MM.1S (cell line): ENCODE results near the gene RYR2.

Source experiments
- DNase-seq: peaks from one replicate; pipeline ENCODE4 v3.0.0-alpha.2; 2015
- H2AFZ ChIP-seq: fragments of 300-600 bp; sonication (generic); 2 replicates; pipeline ENCODE4 v1.6.0; 2016; ENCODE audit warnings: antibody characterized with exemption, low read length
- H3F3A ChIP-seq: fragments of 300-600 bp; sonication (generic); 2 replicates; pipeline ENCODE4 v1.6.1; 2016; ENCODE audit warnings: mild to moderate bottlenecking, antibody characterized with exemption, low read length, moderate library complexity, mixed read lengths; ENCODE audit not compliant: insufficient read depth
- H3K27ac ChIP-seq: fragments of 300-600 bp; sonication (generic); 2 replicates; pipeline ENCODE4 v1.5.1; 2016; ENCODE audit warnings: mild to moderate bottlenecking, low read length
- H3K27me3 ChIP-seq: fragments of 300-600 bp; sonication (generic); replicated peaks from 2 replicates; pipeline ENCODE4 v1.6.0; 2016; ENCODE audit warnings: low read length; ENCODE audit not compliant: insufficient read depth
- H3K36me3 ChIP-seq: fragments of 300-600 bp; sonication (generic); replicated peaks from 2 replicates; pipeline ENCODE4 v1.6.1; 2016; ENCODE audit warnings: mild to moderate bottlenecking, low read length, mixed read lengths; ENCODE audit not compliant: insufficient read depth
- H3K4me1 ChIP-seq: fragments of 300-600 bp; sonication (generic); 2 replicates; pipeline ENCODE4 v1.6.1; 2016; ENCODE audit warnings: low read length, mixed read lengths
- H3K4me2 ChIP-seq: fragments of 300-600 bp; sonication (generic); 2 replicates; pipeline ENCODE4 v1.6.0; 2016; ENCODE audit warnings: low read depth, low read length
- H3K4me3 ChIP-seq: fragments of 300-600 bp; sonication (generic); 2 replicates; pipeline ENCODE4 v1.5.1; 2016; ENCODE audit warnings: low read length, mixed read lengths
- H3K79me2 ChIP-seq: fragments of 300-600 bp; sonication (generic); 2 replicates; pipeline ENCODE4 v1.6.1; 2016; ENCODE audit warnings: mixed run types, low read length, mixed read lengths
- H3K9ac ChIP-seq: fragments of 300-600 bp; sonication (generic); 2 replicates; pipeline ENCODE4 v1.6.1; 2016; ENCODE audit warnings: low read length, mixed read lengths
- H3K9me2 ChIP-seq: fragments of 300-600 bp; sonication (generic); replicated peaks from 2 replicates; pipeline ENCODE4 v1.6.1; 2016; ENCODE audit warnings: mild to moderate bottlenecking, low read length, mixed read lengths; ENCODE audit not compliant: insufficient read depth
- H3K9me3 ChIP-seq: fragments of 300-600 bp; sonication (generic); replicated peaks from 2 replicates; pipeline ENCODE4 v1.6.1; 2016; ENCODE audit warnings: mild to moderate bottlenecking, low read length, mixed read lengths; ENCODE audit not compliant: insufficient read depth
- H4K20me1 ChIP-seq: fragments of 300-600 bp; sonication (generic); 2 replicates; pipeline ENCODE4 v1.6.1; 2016; ENCODE audit warnings: mild to moderate bottlenecking, low read length, moderate library complexity, mixed read lengths; ENCODE audit not compliant: insufficient read depth
- CTCF ChIP-seq: fragments of 300-600 bp; sonication (generic); IDR thresholded peaks from 2 replicates; pipeline ENCODE4 v1.5.1; 2016; ENCODE audit warnings: antibody characterized with exemption, low read length, mixed read lengths
- EZH2 ChIP-seq: fragments of 300-600 bp; sonication (generic); optimal IDR thresholded peaks from 2 replicates; pipeline ENCODE3; 2017; ENCODE audit warnings: low read depth, mild to moderate bottlenecking, antibody characterized with exemption, low read length, mixed read lengths
- EZH2phosphoT487 ChIP-seq: fragments of 300-600 bp; sonication (generic); IDR thresholded peaks from 2 replicates; pipeline ENCODE4 v1.6.1; 2018; ENCODE audit warnings: antibody characterized with exemption, low read length

RYR2 gene

GRCh38 chr1:237690656-237691055 lies 648.7 kb downstream of the RYR2 start:
- no peak overlapping the region for H3K4me2 ChIP-seq
- TF ChIP-seq EZH2phosphoT487 (no peak), CTCF (no peak), EZH2 (no peak)
- H3K4me3 ChIP-seq: no peak overlapping the region
- no peak overlapping the region for H3K9ac ChIP-seq
- no peaks in the 10 kb centered on the region for H3K9me3 ChIP-seq
- no peaks in the 10 kb centered on the region for H3K79me2 ChIP-seq
- H3K27ac ChIP-seq: no peak overlapping the region
- no peaks in the 10 kb centered on the region for H3F3A ChIP-seq
- H3K36me3 ChIP-seq: no peaks in the 10 kb centered on the region
- no peak for DNase-seq
- no peaks in the 10 kb centered on the region for H3K27me3 ChIP-seq
- no peaks in the 10 kb centered on the region for H4K20me1 ChIP-seq
- no peaks in the 10 kb centered on the region for H3K9me2 ChIP-seq
- H2AFZ ChIP-seq: no peak overlapping the region
- H3K4me1 ChIP-seq: no peaks in the 10 kb centered on the region

GRCh38 chr1:237692255-237692654 lies 650.3 kb downstream of the RYR2 start:
- Histone ChIP-seq H3K9ac (no peak overlapping the region), H3K9me3 (no peaks in the 10 kb centered on the region), H3K4me3 (no peak overlapping the region), H3K27me3 (no peaks in the 10 kb centered on the region), H2AFZ (no peak overlapping the region), H3K9me2 (no peaks in the 10 kb centered on the region), H4K20me1 (no peaks in the 10 kb centered on the region), H3K36me3 (no peaks in the 10 kb centered on the region), H3K4me2 (no peak overlapping the region), H3F3A (no peaks in the 10 kb centered on the region), H3K4me1 (no peaks in the 10 kb centered on the region), H3K27ac (no peak overlapping the region), H3K79me2 (no peaks in the 10 kb centered on the region)
- TF ChIP-seq EZH2 (no peak), EZH2phosphoT487 (no peak), CTCF (no peak)
- no peak for DNase-seq

GRCh38 chr1:237695878-237696277 lies 653.9 kb downstream of the RYR2 start:
- no peak for DNase-seq
- H3K9ac ChIP-seq: no peak overlapping the region
- H3K4me2 ChIP-seq: no peak overlapping the region
- H3K36me3 ChIP-seq: no peaks in the 10 kb centered on the region
- no peak overlapping the region for H2AFZ ChIP-seq
- H3K4me3 ChIP-seq: no peak overlapping the region
- TF ChIP-seq CTCF: no peak
- TF ChIP-seq EZH2phosphoT487: no peak
- TF ChIP-seq EZH2: no peak
- H3K9me3 ChIP-seq: no peaks in the 10 kb centered on the region
- no peaks in the 10 kb centered on the region for H3K79me2 ChIP-seq
- no peaks in the 10 kb centered on the region for H3K9me2 ChIP-seq
- H4K20me1 ChIP-seq: no peaks in the 10 kb centered on the region
- no peak overlapping the region for H3K27ac ChIP-seq
- H3F3A ChIP-seq: no peaks in the 10 kb centered on the region
- no peaks in the 10 kb centered on the region for H3K4me1 ChIP-seq
- no peaks in the 10 kb centered on the region for H3K27me3 ChIP-seq

- Histone ChIP-seq H3K4me2 (no peak overlapping the region), H3K27ac (no peak overlapping the region), H3K79me2 (no peaks in the 10 kb centered on the region), H3K4me3 (no peak overlapping the region), H2AFZ (no peak overlapping the region), H3K36me3 (no peaks in the 10 kb centered on the region), H3K9ac (no peak overlapping the region), H3K9me3 (no peaks in the 10 kb centered on the region), H4K20me1 (no peaks in the 10 kb centered on the region), H3K4me1 (peaks cover 18% of the 10 kb centered on the region), H3F3A (peaks cover 11% of the 10 kb centered on the region), H3K9me2 (no peaks in the 10 kb centered on the region), H3K27me3 (no peaks in the 10 kb centered on the region)
- DNase-seq: no peak
- no peak for TF ChIP-seq EZH2phosphoT487
Measured at GRCh38 chr1:237700181-237700580, 658.2 kb downstream of the RYR2 start.
